Measurements from ENCODE around the gene PPP1R1C.

PPP1R1C gene, protein sequence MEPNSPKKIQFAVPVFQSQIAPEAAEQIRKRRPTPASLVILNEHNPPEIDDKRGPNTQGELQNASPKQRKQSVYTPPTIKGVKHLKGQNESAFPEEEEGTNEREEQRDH

DNA sequence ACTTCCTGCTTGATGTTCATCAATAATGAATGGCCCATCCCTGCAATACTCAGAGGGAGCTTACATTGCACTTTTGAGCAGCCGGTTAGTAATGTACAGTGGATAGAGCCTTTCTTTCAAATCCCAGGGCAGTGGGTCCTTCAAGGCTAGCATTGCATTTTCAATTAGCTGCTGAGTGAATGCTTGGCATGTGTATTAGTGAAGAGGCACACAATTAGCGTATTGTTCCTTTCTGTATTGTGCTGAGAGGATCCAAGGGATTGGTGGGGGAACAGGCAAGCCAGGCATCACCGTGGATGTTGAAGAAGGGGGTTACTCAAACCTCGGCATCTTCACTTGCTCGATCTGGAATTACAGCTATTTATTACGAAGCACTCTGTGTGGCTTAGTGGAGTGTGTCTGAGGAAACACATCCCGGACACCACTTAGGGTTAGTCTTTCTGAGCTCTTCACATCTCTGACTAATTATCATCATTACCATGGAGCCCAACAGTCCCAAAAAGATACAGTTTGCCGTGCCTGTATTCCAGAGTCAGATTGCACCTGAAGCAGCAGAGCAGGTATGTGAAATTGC lies at the start of gene PPP1R1C:
Gene PPP1R1C (plus strand): TSS at position 222 of the 574 bp plus-strand sequence. CDS start 258 bp downstream, at position 480.
- no peak for TF ChIP-seq ZFX (IDR thresholded peaks at IDR 0.05; ENCODE audit: borderline replicate concordance)
- TF ChIP-seq, protein P1, sequence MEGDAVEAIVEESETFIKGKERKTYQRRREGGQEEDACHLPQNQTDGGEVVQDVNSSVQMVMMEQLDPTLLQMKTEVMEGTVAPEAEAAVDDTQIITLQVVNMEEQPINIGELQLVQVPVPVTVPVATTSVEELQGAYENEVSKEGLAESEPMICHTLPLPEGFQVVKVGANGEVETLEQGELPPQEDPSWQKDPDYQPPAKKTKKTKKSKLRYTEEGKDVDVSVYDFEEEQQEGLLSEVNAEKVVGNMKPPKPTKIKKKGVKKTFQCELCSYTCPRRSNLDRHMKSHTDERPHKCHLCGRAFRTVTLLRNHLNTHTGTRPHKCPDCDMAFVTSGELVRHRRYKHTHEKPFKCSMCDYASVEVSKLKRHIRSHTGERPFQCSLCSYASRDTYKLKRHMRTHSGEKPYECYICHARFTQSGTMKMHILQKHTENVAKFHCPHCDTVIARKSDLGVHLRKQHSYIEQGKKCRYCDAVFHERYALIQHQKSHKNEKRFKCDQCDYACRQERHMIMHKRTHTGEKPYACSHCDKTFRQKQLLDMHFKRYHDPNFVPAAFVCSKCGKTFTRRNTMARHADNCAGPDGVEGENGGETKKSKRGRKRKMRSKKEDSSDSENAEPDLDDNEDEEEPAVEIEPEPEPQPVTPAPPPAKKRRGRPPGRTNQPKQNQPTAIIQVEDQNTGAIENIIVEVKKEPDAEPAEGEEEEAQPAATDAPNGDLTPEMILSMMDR (IDR thresholded peaks at IDR 0.05): no peak
- no peak within 1 kb of the TSS for H3K27ac ChIP-seq

DNA sequence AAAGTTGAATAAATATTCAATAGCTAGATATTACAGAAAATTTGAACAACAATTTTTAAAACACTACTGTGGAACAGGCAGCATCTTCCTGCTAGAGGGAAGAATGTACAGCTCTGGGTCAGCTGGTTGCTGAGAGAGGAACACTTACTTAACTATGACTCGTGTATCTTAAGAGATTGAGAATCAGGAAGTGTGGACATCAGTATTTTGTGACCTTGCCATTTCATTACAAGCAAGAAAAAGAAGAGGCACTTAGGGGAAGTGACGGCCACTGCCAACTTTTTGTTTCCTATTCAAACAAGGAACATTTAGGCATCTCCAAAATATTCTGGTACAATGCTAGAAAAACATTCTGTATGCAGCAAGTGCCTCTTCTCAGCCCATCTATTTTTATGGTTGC lies 48.2 kb upstream of the PPP1R1C start:
- no peak overlapping the region for H3K27ac ChIP-seq

DNA sequence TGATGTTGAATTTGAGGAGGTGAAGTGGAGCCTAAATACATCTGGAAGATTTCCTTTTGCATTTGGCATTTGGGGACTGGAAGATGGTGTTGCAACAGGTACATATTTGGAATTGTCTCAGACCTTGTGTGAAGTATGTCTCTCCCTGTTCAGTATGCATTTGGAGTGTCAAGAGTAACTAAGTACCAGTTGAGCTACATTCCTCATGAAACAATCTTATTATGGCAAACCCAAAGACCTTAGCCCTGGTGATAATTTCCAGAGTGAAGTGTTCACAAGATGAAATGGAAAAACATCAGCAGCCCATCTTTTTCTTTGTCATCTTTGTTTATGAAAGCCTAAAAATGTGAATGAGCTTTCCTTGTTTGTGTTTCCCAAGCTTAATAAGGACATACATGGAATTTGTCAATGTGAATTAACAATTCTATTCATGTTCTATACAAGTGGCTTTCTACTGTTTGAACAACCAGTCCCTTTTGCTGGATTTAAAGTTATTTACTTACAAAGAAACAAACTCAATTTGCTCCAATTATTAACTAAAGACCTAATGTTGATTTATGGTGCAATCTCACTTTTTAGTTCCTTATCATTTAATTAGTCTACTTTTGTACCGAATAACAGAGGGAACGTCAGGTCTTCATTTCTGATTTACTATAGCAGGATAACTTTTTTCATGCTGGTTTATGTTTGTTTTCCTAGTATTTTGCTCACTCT lies 42.1 kb upstream of the PPP1R1C start:
- no peak overlapping the region for H3K27ac ChIP-seq
- TF ChIP-seq, protein P1 (IDR thresholded peaks at IDR 0.05): no peak
- no peak for TF ChIP-seq ZFX (IDR thresholded peaks at IDR 0.05; ENCODE audit: borderline replicate concordance)

More for the DNA sequence above, 48.2 kb upstream of the PPP1R1C start:
- TF ChIP-seq, protein P1 (IDR thresholded peaks at IDR 0.05): no peak
- TF ChIP-seq ZFX (IDR thresholded peaks at IDR 0.05; ENCODE audit: borderline replicate concordance): no peak

DNA sequence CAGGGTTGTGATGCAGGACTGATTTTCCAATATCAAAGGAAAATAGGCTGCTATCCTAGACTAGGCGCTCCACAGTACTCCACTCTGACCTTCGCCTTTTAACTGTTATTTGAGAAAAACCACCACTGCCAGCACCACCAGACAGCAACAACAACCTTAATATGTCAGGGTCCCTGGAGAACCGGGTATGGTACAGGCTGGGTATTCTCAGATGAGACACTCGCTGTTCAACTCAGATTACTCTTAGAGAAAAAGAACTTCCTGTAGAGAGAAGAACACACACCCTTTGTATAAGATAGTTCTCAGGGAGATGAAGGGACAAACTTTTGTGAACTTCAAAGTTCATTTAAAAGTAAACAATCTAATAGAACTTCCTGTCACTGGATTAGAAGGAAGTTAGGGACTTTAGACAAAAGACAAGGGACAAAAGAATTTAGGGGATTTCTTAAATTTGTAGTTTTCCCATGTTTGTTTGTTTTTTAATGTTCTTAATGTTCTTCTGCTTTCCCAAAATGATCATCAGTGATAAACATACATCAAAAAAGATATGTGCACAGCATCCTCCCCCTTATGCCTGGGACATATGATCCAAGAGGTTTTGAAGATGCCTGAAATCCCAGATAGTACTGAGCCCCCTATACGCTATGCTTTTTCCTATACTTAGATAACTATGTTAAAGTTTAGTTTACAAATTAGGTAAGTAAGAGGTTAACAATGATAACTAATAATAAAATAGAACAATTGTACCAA lies 41.3 kb upstream of the PPP1R1C start:
- TF ChIP-seq, protein P1 (IDR thresholded peaks at IDR 0.05): no peak
- TF ChIP-seq ZFX (IDR thresholded peaks at IDR 0.05; ENCODE audit: borderline replicate concordance): no peak
- no peak overlapping the region for H3K27ac ChIP-seq

DNA sequence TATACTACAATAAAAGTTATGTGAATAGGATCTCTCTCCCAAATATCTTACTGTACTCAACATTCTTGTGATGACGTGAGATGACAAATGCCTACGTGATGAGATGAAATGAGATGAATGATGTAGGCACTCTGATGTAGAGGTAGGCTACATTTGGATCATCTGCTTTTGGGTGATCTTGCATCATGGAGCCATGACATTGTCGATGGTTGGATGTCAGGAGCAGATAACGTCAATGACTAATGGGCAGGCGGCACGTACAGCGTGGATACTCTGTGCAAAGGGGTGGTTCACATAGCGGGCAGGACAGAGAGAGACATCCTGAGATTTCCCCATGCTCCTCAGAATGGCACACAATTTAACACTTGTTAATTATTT lies 40.8 kb upstream of the PPP1R1C start:
- TF ChIP-seq ZFX (IDR thresholded peaks at IDR 0.05; ENCODE audit: borderline replicate concordance): no peak
- TF ChIP-seq, protein P1 (IDR thresholded peaks at IDR 0.05): no peak
- H3K27ac ChIP-seq: no peak overlapping the region

DNA sequence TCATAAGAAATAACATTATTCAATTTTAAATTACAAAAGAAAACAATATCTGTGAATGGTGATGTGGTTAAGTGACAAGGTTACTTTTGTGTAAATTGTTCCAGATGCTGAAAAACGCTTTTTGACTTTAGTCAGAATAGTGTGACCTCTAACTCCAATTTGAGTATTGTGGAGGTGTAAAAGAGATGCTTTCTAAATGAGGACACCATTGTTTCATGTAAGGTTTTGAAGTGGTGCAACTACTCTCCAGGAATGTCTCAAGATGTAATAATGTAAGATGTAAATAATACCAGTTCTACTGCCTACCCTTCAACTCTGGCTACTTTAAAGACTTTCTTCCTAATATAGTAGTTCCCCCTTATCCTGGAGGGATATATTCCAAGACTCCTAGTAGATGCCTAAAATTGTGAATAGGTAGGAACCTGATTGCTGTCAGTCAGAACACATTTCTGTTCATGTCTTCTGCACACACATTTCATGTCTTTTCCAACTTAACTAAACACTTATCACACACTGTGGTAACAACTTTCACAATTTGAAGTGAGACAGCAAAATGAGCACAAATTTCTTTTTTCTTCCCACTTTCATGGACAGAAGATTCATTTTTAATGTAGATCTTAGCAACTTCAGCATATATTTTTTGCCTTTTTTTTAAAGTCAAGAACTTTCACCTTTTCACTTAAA lies 39.1 kb upstream of the PPP1R1C start:
- TF ChIP-seq ZFX (IDR thresholded peaks at IDR 0.05; ENCODE audit: borderline replicate concordance): no peak
- TF ChIP-seq, protein P1 (IDR thresholded peaks at IDR 0.05): no peak
- no peak overlapping the region for H3K27ac ChIP-seq
